ENCODE measurements around the gene CEPT1.

The CEPT1 gene

GRCh38 chr1:111225717-111226400, 85.8 kb downstream of the CEPT1 start:
- DNase-seq = no peak

GRCh38 chr1:111227434-111227833, 87.4 kb downstream of the CEPT1 start, which contains the start of gene CHI3L2:
Gene CHI3L2 (plus strand): TSS chr1:111227713. CDS start chr1:111227730, 17 bp downstream.
- no peak for DNase-seq

GRCh38 chr1:111227851-111228747, 88.1 kb downstream of the CEPT1 start:
- peak in 13 of 56 donors; percentile 8 to 51 (median 25) for DNase-seq

GRCh38 chr1:111228748-111229126, 88.7 kb downstream of the CEPT1 start:
- no peak for DNase-seq

- no peak for DNase-seq
These were observed 92.1 kb downstream of the CEPT1 start for GRCh38 chr1:111232134-111232533.

GRCh38 chr1:111234258-111234657, 94.2 kb downstream of the CEPT1 start:
- no peak for DNase-seq
